ENCODE data around the gene CMTM4.

The CMTM4 gene

GRCh38 chr16:66714062-66714461 lies 17.5 kb upstream of the CMTM4 start:
- Histone ChIP-seq H3K9me3 (replicated peaks in 1 of 2; ENCODE audit: control insufficient read depth in 2 of 2, insufficient read depth in 1 of 2, low read depth in 1 of 2, low read length in 2 of 2) (peaks cover 0 to 5% of the 10 kb centered on the region in 2 donors), H3K9ac (ENCODE audit: low read depth, low read length, poor library complexity) (no peak overlapping the region), H3K14ac (ENCODE audit: low read length) (no peak overlapping the region), H3K4ac (ENCODE audit: low read length) (no peak overlapping the region), H4K91ac (ENCODE audit: low read depth, low read length, poor library complexity) (no peak overlapping the region), H3K18ac (ENCODE audit: low read length) (no peak overlapping the region), H3K79me1 (ENCODE audit: low read depth, low read length) (no peaks in the 10 kb centered on the region), H3K4me2 (ENCODE audit: insufficient read depth, low read length, poor library complexity, severe bottlenecking) (no peak overlapping the region), H2AFZ (ENCODE audit: low read length) (no peak overlapping the region), H4K8ac (ENCODE audit: low read depth, low read length) (no peak overlapping the region), H2AK5ac (ENCODE audit: low read depth, low read length) (no peak overlapping the region), H2BK120ac (ENCODE audit: low read depth, low read length) (no peak overlapping the region), H3K4me3 (ENCODE audit: low read length in 2 of 2) (no peak overlapping the region), H3K27me3 (ENCODE audit: control insufficient read depth in 3 of 3, insufficient read depth in 3 of 3, low read depth in 1 of 3, low read length in 3 of 3) (no peaks in the 10 kb centered on the region), H3K27ac (replicated peaks; ENCODE audit: low read length) (no peak overlapping the region), H3K36me3 (replicated peaks in 1 of 2; ENCODE audit: control insufficient read depth in 2 of 2, insufficient read depth in 2 of 2, low read length in 2 of 2) (peaks cover 0 to 15% of the 10 kb centered on the region in 2 donors), H3K4me1 (ENCODE audit: control insufficient read depth in 2 of 2, insufficient read depth in 1 of 2, low read depth in 1 of 2, low read length in 2 of 2) (no peaks in the 10 kb centered on the region), H3K23ac (ENCODE audit: low read depth, low read length, poor library complexity) (no peak overlapping the region), H2BK5ac (ENCODE audit: low read length) (no peak overlapping the region), H2BK12ac (ENCODE audit: low read length) (no peak overlapping the region), H2BK15ac (ENCODE audit: low read length) (no peak overlapping the region)
- WGBS, 2 donors (ENCODE audit: extremely low coverage in 2 of 2, insufficient read length in 2 of 2, insufficient replicate concordance in 1 of 2): no CpG with 5 or more reads among the region's 6 CpGs
- no peak for DNase-seq (ENCODE audit: low spot score)

DNA sequence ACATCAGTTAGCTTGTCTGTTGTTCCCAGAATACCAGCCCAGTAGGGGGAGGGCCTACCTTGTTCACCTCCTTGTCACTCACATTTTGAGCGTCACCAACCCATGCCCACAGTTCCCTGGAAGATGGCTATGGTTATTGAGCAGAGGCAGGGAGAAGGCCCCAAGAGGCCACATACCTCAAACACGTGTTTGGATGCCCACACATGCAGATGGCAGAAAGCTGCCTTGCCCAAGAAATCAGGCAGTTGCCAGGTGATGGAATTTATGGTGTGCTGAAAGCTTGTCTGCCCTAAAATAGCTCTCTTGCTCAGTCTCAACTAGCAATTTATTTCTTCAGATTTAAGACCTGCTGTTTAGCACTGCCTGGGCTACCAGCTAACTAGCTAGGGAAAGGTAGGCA lies 16.5 kb upstream of the CMTM4 start:
- H3K18ac ChIP-seq (ENCODE audit: low read length): no peak overlapping the region
- no peaks in the 10 kb centered on the region for H3K4me1 ChIP-seq (ENCODE audit: control insufficient read depth in 2 of 2, insufficient read depth in 1 of 2, low read depth in 1 of 2, low read length in 2 of 2)
- no peak overlapping the region for H4K8ac ChIP-seq (ENCODE audit: low read depth, low read length)
- H4K91ac ChIP-seq (ENCODE audit: low read depth, low read length, poor library complexity): no peak overlapping the region
- H2BK12ac ChIP-seq (ENCODE audit: low read length): no peak overlapping the region
- H3K4ac ChIP-seq (ENCODE audit: low read length): no peak overlapping the region
- H3K4me2 ChIP-seq (ENCODE audit: insufficient read depth, low read length, poor library complexity, severe bottlenecking): no peak overlapping the region
- no peak overlapping the region for H2AK5ac ChIP-seq (ENCODE audit: low read depth, low read length)
- no CpG with 5 or more reads among the region's 2 CpGs for WGBS, 2 donors (ENCODE audit: extremely low coverage in 2 of 2, insufficient read length in 2 of 2, insufficient replicate concordance in 1 of 2)
- DNase-seq (ENCODE audit: low spot score): no peak
- no peak overlapping the region for H2AFZ ChIP-seq (ENCODE audit: low read length)
- H2BK5ac ChIP-seq (ENCODE audit: low read length): no peak overlapping the region
- H3K9ac ChIP-seq (ENCODE audit: low read depth, low read length, poor library complexity): no peak overlapping the region
- no peak overlapping the region for H2BK120ac ChIP-seq (ENCODE audit: low read depth, low read length)
- H3K9me3 ChIP-seq (replicated peaks in 1 of 2; ENCODE audit: control insufficient read depth in 2 of 2, insufficient read depth in 1 of 2, low read depth in 1 of 2, low read length in 2 of 2): peaks cover 0 to 5% of the 10 kb centered on the region in 2 donors
- H2BK15ac ChIP-seq (ENCODE audit: low read length): no peak overlapping the region
- no peak overlapping the region for H3K23ac ChIP-seq (ENCODE audit: low read depth, low read length, poor library complexity)
- H3K36me3 ChIP-seq (replicated peaks in 1 of 2; ENCODE audit: control insufficient read depth in 2 of 2, insufficient read depth in 2 of 2, low read length in 2 of 2): peaks cover 0 to 8% of the 10 kb centered on the region in 2 donors
- H3K14ac ChIP-seq (ENCODE audit: low read length): no peak overlapping the region
- no peak overlapping the region for H3K27ac ChIP-seq (replicated peaks; ENCODE audit: low read length)
- H3K27me3 ChIP-seq (ENCODE audit: control insufficient read depth in 3 of 3, insufficient read depth in 3 of 3, low read depth in 1 of 3, low read length in 3 of 3): no peaks in the 10 kb centered on the region
- H3K79me1 ChIP-seq (ENCODE audit: low read depth, low read length): no peaks in the 10 kb centered on the region
- H3K4me3 ChIP-seq (ENCODE audit: low read length in 2 of 2): no peak overlapping the region

GRCh38 chr16:66712512-66712911 lies 16.0 kb upstream of the CMTM4 start:
- H3K4ac ChIP-seq (ENCODE audit: low read length): no peak overlapping the region
- H3K4me1 ChIP-seq (ENCODE audit: control insufficient read depth in 2 of 2, insufficient read depth in 1 of 2, low read depth in 1 of 2, low read length in 2 of 2): peaks cover 0 to 2% of the 10 kb centered on the region in 2 donors
- no peak overlapping the region for H2BK12ac ChIP-seq (ENCODE audit: low read length)
- H2AK5ac ChIP-seq (ENCODE audit: low read depth, low read length): no peak overlapping the region
- H3K14ac ChIP-seq (ENCODE audit: low read length): no peak overlapping the region
- H3K4me2 ChIP-seq (ENCODE audit: insufficient read depth, low read length, poor library complexity, severe bottlenecking): no peak overlapping the region
- peaks cover 0 to 5% of the 10 kb centered on the region in 2 donors for H3K9me3 ChIP-seq (replicated peaks in 1 of 2; ENCODE audit: control insufficient read depth in 2 of 2, insufficient read depth in 1 of 2, low read depth in 1 of 2, low read length in 2 of 2)
- H4K8ac ChIP-seq (ENCODE audit: low read depth, low read length): no peak overlapping the region
- no peaks in the 10 kb centered on the region for H3K27me3 ChIP-seq (ENCODE audit: control insufficient read depth in 3 of 3, insufficient read depth in 3 of 3, low read depth in 1 of 3, low read length in 3 of 3)
- no peak for DNase-seq (ENCODE audit: low spot score)
- H3K36me3 ChIP-seq (replicated peaks in 1 of 2; ENCODE audit: control insufficient read depth in 2 of 2, insufficient read depth in 2 of 2, low read length in 2 of 2): peaks cover 0 to 5% of the 10 kb centered on the region in 2 donors
- H3K23ac ChIP-seq (ENCODE audit: low read depth, low read length, poor library complexity): no peak overlapping the region
- H2BK5ac ChIP-seq (ENCODE audit: low read length): no peak overlapping the region
- H2AFZ ChIP-seq (ENCODE audit: low read length): no peak overlapping the region
- H3K9ac ChIP-seq (ENCODE audit: low read depth, low read length, poor library complexity): no peak overlapping the region
- no peaks in the 10 kb centered on the region for H3K79me1 ChIP-seq (ENCODE audit: low read depth, low read length)
- no peak overlapping the region for H3K18ac ChIP-seq (ENCODE audit: low read length)
- no peak overlapping the region for H2BK120ac ChIP-seq (ENCODE audit: low read depth, low read length)
- H4K91ac ChIP-seq (ENCODE audit: low read depth, low read length, poor library complexity): no peak overlapping the region
- H3K27ac ChIP-seq (replicated peaks; ENCODE audit: low read length): no peak overlapping the region
- H3K4me3 ChIP-seq (ENCODE audit: low read length in 2 of 2): no peak overlapping the region
- no peak overlapping the region for H2BK15ac ChIP-seq (ENCODE audit: low read length)

GRCh38 chr16:66711581-66711980 lies 15.0 kb upstream of the CMTM4 start:
- H3K4me2 ChIP-seq (ENCODE audit: insufficient read depth, low read length, poor library complexity, severe bottlenecking): no peak overlapping the region
- no peaks in the 10 kb centered on the region for H3K79me1 ChIP-seq (ENCODE audit: low read depth, low read length)
- H2AFZ ChIP-seq (ENCODE audit: low read length): no peak overlapping the region
- no peak overlapping the region for H3K23ac ChIP-seq (ENCODE audit: low read depth, low read length, poor library complexity)
- H3K27me3 ChIP-seq (ENCODE audit: control insufficient read depth in 3 of 3, insufficient read depth in 3 of 3, low read depth in 1 of 3, low read length in 3 of 3): no peaks in the 10 kb centered on the region
- H3K27ac ChIP-seq (replicated peaks; ENCODE audit: low read length): no peak overlapping the region
- no peak overlapping the region for H4K91ac ChIP-seq (ENCODE audit: low read depth, low read length, poor library complexity)
- H3K4me1 ChIP-seq (ENCODE audit: control insufficient read depth in 2 of 2, insufficient read depth in 1 of 2, low read depth in 1 of 2, low read length in 2 of 2): peaks cover 0 to 8% of the 10 kb centered on the region in 2 donors
- no peak overlapping the region for H2BK12ac ChIP-seq (ENCODE audit: low read length)
- no peak overlapping the region for H3K4ac ChIP-seq (ENCODE audit: low read length)
- H4K8ac ChIP-seq (ENCODE audit: low read depth, low read length): no peak overlapping the region
- no peaks in the 10 kb centered on the region for H3K36me3 ChIP-seq (replicated peaks in 1 of 2; ENCODE audit: control insufficient read depth in 2 of 2, insufficient read depth in 2 of 2, low read length in 2 of 2)
- no peak overlapping the region for H2BK120ac ChIP-seq (ENCODE audit: low read depth, low read length)
- H3K14ac ChIP-seq (ENCODE audit: low read length): no peak overlapping the region
- no peak for DNase-seq (ENCODE audit: low spot score)
- H3K4me3 ChIP-seq (ENCODE audit: low read length in 2 of 2): no peak overlapping the region
- H3K9me3 ChIP-seq (replicated peaks in 1 of 2; ENCODE audit: control insufficient read depth in 2 of 2, insufficient read depth in 1 of 2, low read depth in 1 of 2, low read length in 2 of 2): peaks cover 0 to 5% of the 10 kb centered on the region in 2 donors
- H3K18ac ChIP-seq (ENCODE audit: low read length): no peak overlapping the region
- no peak overlapping the region for H2AK5ac ChIP-seq (ENCODE audit: low read depth, low read length)
- no peak overlapping the region for H2BK5ac ChIP-seq (ENCODE audit: low read length)
- H3K9ac ChIP-seq (ENCODE audit: low read depth, low read length, poor library complexity): no peak overlapping the region
- H2BK15ac ChIP-seq (ENCODE audit: low read length): no peak overlapping the region

All from neuronal stem cell (in vitro differentiated cells).